Ammon's horn (tissue), 1 donor: ENCODE measurements around the gene SPON1.
"Not testable (repeated sequence)": the region's sequence is repeated elsewhere in the genome, so short reads cannot be mapped to it uniquely, and the experiment has no call there.

Source experiments
- DNase-seq: peaks from one replicate; pipeline ENCODE4 v3.0.0-alpha.2; 2016; ENCODE audit warnings: low spot score

The SPON1 gene

GRCh38 chr11:14082338-14082737 lies 119.8 kb downstream of the SPON1 start:
- no peak for DNase-seq

GRCh38 chr11:14088861-14089260 lies 126.3 kb downstream of the SPON1 start:
- DNase-seq, result not testable (repeated sequence)

GRCh38 chr11:14089690-14090462 lies 127.4 kb downstream of the SPON1 start:
- DNase-seq, result no peak

GRCh38 chr11:14090631-14091030 lies 128.1 kb downstream of the SPON1 start:
- DNase-seq, result not testable (repeated sequence)

- DNase-seq, result no peak
Measured at GRCh38 chr11:14093065-14093464, 130.5 kb downstream of the SPON1 start.

- no peak for DNase-seq
Measured at GRCh38 chr11:14094481-14095037, 132.0 kb downstream of the SPON1 start.

GRCh38 chr11:14095882-14096281 lies 133.4 kb downstream of the SPON1 start:
- DNase-seq, result no peak

GRCh38 chr11:14096606-14097005 lies 134.1 kb downstream of the SPON1 start:
- DNase-seq, result no peak

- DNase-seq, result no peak
Measured at GRCh38 chr11:14101388-14101787, 138.9 kb downstream of the SPON1 start.

GRCh38 chr11:14102766-14103165 lies 140.2 kb downstream of the SPON1 start:
- DNase-seq, result no peak

GRCh38 chr11:14105446-14105845 lies 142.9 kb downstream of the SPON1 start:
- no peak for DNase-seq

GRCh38 chr11:14106303-14107049 lies 144.0 kb downstream of the SPON1 start:
- no peak for DNase-seq

- no peak for DNase-seq
Measured at GRCh38 chr11:14107050-14107430, 144.5 kb downstream of the SPON1 start.

GRCh38 chr11:14109742-14110141 lies 147.2 kb downstream of the SPON1 start:
- no peak for DNase-seq

- no peak for DNase-seq
Measured at GRCh38 chr11:14110629-14111028, 148.1 kb downstream of the SPON1 start.

- no peak for DNase-seq
Measured at GRCh38 chr11:14111496-14111895, 149.0 kb downstream of the SPON1 start.

GRCh38 chr11:14112721-14113120 lies 150.2 kb downstream of the SPON1 start:
- DNase-seq, result no peak

GRCh38 chr11:14114269-14114668 lies 151.7 kb downstream of the SPON1 start:
- no peak for DNase-seq

GRCh38 chr11:14114786-14115185 lies 152.3 kb downstream of the SPON1 start:
- no peak for DNase-seq

- no peak for DNase-seq
Measured at GRCh38 chr11:14117632-14118031, 155.1 kb downstream of the SPON1 start.

GRCh38 chr11:14118072-14118471 lies 155.5 kb downstream of the SPON1 start:
- DNase-seq, result no peak

GRCh38 chr11:14119357-14119756 lies 156.8 kb downstream of the SPON1 start:
- no peak for DNase-seq

GRCh38 chr11:14124350-14124749 lies 161.8 kb downstream of the SPON1 start:
- no peak for DNase-seq
